Mesendoderm (in vitro differentiated cells): ENCODE measurements around the gene MARS1.

Source experiments
- DNase-seq: peaks from one replicate; pipeline ENCODE4 v3.0.0; 2013
- H2AK5ac ChIP-seq: 2 replicates; pipeline ENCODE4 v1.6.1; 2013; ENCODE audit warnings: low read length, inconsistent platforms
- H2BK120ac ChIP-seq: 2 replicates; pipeline ENCODE4 v1.6.1; 2013; ENCODE audit warnings: low read depth, mild to moderate bottlenecking, low read length, moderate library complexity, mixed read lengths
- H2BK15ac ChIP-seq: replicated peaks from 2 replicates; pipeline ENCODE4 v1.6.1; 2013; ENCODE audit warnings: low read depth, mild to moderate bottlenecking, moderate library complexity
- H2BK5ac ChIP-seq: 2 replicates; pipeline ENCODE4 v1.6.1; 2013; ENCODE audit warnings: low read length, inconsistent platforms
- H3K18ac ChIP-seq: 2 replicates; pipeline ENCODE4 v1.6.1; 2013; ENCODE audit warnings: mild to moderate bottlenecking, low read length, mixed read lengths
- H3K23ac ChIP-seq: one replicate; pipeline ENCODE4 v1.6.1; 2013; ENCODE audit warnings: low read length
- H3K27ac ChIP-seq: 2 replicates; pipeline ENCODE4 v1.5.1; 2013; ENCODE audit warnings: low read depth, mild to moderate bottlenecking, inconsistent platforms, low read length, moderate library complexity
- H3K27me3 ChIP-seq: 2 replicates; pipeline ENCODE4 v1.6.1; 2013; ENCODE audit warnings: low read length, control low read depth, mild to moderate bottlenecking, inconsistent platforms; ENCODE audit not compliant: insufficient read depth, poor library complexity
- H3K36me3 ChIP-seq: 2 replicates; pipeline ENCODE4 v1.6.1; 2013; ENCODE audit warnings: low read length, inconsistent platforms; ENCODE audit not compliant: control insufficient read depth, insufficient read depth
- H3K4ac ChIP-seq: one replicate; pipeline ENCODE4 v1.6.1; 2013; ENCODE audit warnings: low read depth, mild to moderate bottlenecking, low read length, moderate library complexity
- H3K4me1 ChIP-seq: 2 replicates; pipeline ENCODE4 v1.6.1; 2013; ENCODE audit warnings: low read depth, low read length, inconsistent platforms; ENCODE audit not compliant: control insufficient read depth
- H3K4me2 ChIP-seq: 2 replicates; pipeline ENCODE4 v1.6.1; 2013; ENCODE audit warnings: low read length
- H3K4me3 ChIP-seq: 2 replicates; pipeline ENCODE4 v1.5.1; 2013; ENCODE audit warnings: mild to moderate bottlenecking, low read length
- H3K56ac ChIP-seq: one replicate; pipeline ENCODE4 v1.6.1; 2013; ENCODE audit warnings: low read length
- H3K79me1 ChIP-seq: 2 replicates; pipeline ENCODE4 v1.6.1; 2013; ENCODE audit warnings: low read length, inconsistent platforms
- H3K79me2 ChIP-seq: 2 replicates; pipeline ENCODE4 v1.6.1; 2013; ENCODE audit warnings: mild to moderate bottlenecking, low read length; ENCODE audit not compliant: control insufficient read depth, insufficient read depth
- H3K9ac ChIP-seq: 2 replicates; pipeline ENCODE4 v1.6.1; 2013; ENCODE audit warnings: low read length, inconsistent platforms
- H4K5ac ChIP-seq: one replicate; pipeline ENCODE4 v1.6.1; 2013; ENCODE audit warnings: low read length
- H4K8ac ChIP-seq: one replicate; pipeline ENCODE4 v1.6.1; 2013; ENCODE audit warnings: low read depth, mild to moderate bottlenecking, control low read depth, low read length, moderate library complexity
- WGBS: extraction: QIAGEN DNeasy Blood & Tissue Kit; methylation state at CpG from one replicate; pipeline ENCODE4 v1.1.7; 2013; ENCODE audit warnings: low lambda C conversion rate, missing lambda C conversion rate; ENCODE audit not compliant: insufficient coverage; ENCODE audit errors: extremely low coverage; 5-methylcytosine and 5-hydroxymethylcytosine counted together

The MARS1 gene

GRCh38 chr12:57543581-57543980 is 55.7 kb downstream of the MARS1 start:
- no peak overlapping the region for H3K4me3 ChIP-seq
- H3K4me2 ChIP-seq, result no peak overlapping the region
- no peak overlapping the region for H3K56ac ChIP-seq
- H2BK5ac ChIP-seq, result no peak overlapping the region
- H4K5ac ChIP-seq, result no peak overlapping the region
- peaks cover 15% of the 10 kb centered on the region for H3K79me1 ChIP-seq
- H3K27ac ChIP-seq, result no peak overlapping the region
- H3K79me2 ChIP-seq, result peaks cover 12% of the 10 kb centered on the region
- no CpG with 5 or more reads among the region's 2 CpGs for WGBS
- no peak overlapping the region for H2BK15ac ChIP-seq
- H3K36me3 ChIP-seq, result peaks cover 4% of the 10 kb centered on the region
- no peak overlapping the region for H3K9ac ChIP-seq
- H3K4ac ChIP-seq, result no peak overlapping the region
- peaks cover 8% of the 10 kb centered on the region for H3K4me1 ChIP-seq
- DNase-seq, result no peak
- H3K18ac ChIP-seq, result no peak overlapping the region
- no peak overlapping the region for H2AK5ac ChIP-seq
- H3K27me3 ChIP-seq, result no peaks in the 10 kb centered on the region
- H2BK120ac ChIP-seq, result no peak overlapping the region
- H4K8ac ChIP-seq, result no peak overlapping the region
- no peak overlapping the region for H3K23ac ChIP-seq

- H3K27ac ChIP-seq, result no peak overlapping the region
- no CpG with 5 or more reads among the region's 15 CpGs for WGBS
Observed at GRCh38 chr12:57545809-57546437, 58.1 kb downstream of the MARS1 start.

GRCh38 chr12:57546438-57547287 is 58.8 kb downstream of the MARS1 start, which contains the start of gene DCTN2:
DCTN2 (minus strand) TSS chr12:57547192; CDS start chr12:57547063, 129 bp downstream.
- no peak within 1 kb of the TSS for H4K5ac ChIP-seq
- DNase-seq, result peak; percentile 99
- no peaks in the 10 kb centered on the region for H3K36me3 ChIP-seq
- H3K9ac ChIP-seq, result peak within 1 kb of the TSS; percentile 91
- H3K79me1 ChIP-seq, result peaks cover 15% of the 10 kb centered on the region
- peak within 1 kb of the TSS; percentile 80 for H3K4me3 ChIP-seq
- H3K4me1 ChIP-seq, result peaks cover 8% of the 10 kb centered on the region
- peaks cover 12% of the 10 kb centered on the region for H3K79me2 ChIP-seq
- H3K4me2 ChIP-seq, result peak within 1 kb of the TSS; percentile 96
- no peak within 1 kb of the TSS for H2BK15ac ChIP-seq
- no CpG with 5 or more reads among the region's 56 CpGs for WGBS
- H2BK5ac ChIP-seq, result no peak within 1 kb of the TSS
- H3K4ac ChIP-seq, result peak within 1 kb of the TSS; percentile 85
- H3K27ac ChIP-seq, result no peak within 1 kb of the TSS
- H2BK120ac ChIP-seq, result no peak within 1 kb of the TSS
- H3K23ac ChIP-seq, result peak within 1 kb of the TSS; percentile 100
- peak within 1 kb of the TSS; percentile 22 for H3K18ac ChIP-seq
- no peak within 1 kb of the TSS for H4K8ac ChIP-seq
- H2AK5ac ChIP-seq, result peak within 1 kb of the TSS; percentile 81
- H3K56ac ChIP-seq, result peak within 1 kb of the TSS; percentile 91
- peaks cover 2% of the 10 kb centered on the region for H3K27me3 ChIP-seq

More at GRCh38 chr12:57545809-57546437, 58.1 kb downstream of the MARS1 start:
- Histone ChIP-seq H4K5ac (no peak overlapping the region), H3K79me2 (peaks cover 12% of the 10 kb centered on the region), H3K36me3 (peaks cover 2% of the 10 kb centered on the region), H2BK120ac (no peak overlapping the region), H2AK5ac (peak overlapping the region; percentile 81), H3K4me3 (peak overlapping the region; percentile 80), H2BK5ac (no peak overlapping the region), H3K18ac (no peak overlapping the region), H3K9ac (peak overlapping the region; percentile 91), H3K4me2 (peak overlapping the region; percentile 96), H3K79me1 (peaks cover 15% of the 10 kb centered on the region), H3K27me3 (peaks cover 2% of the 10 kb centered on the region), H2BK15ac (no peak overlapping the region), H3K4ac (no peak overlapping the region), H3K56ac (peak overlapping the region; percentile 91), H3K4me1 (peaks cover 8% of the 10 kb centered on the region), H3K23ac (peak overlapping the region; percentile 100), H4K8ac (no peak overlapping the region)
- DNase-seq, result peak; percentile 67

GRCh38 chr12:57547288-57548012 is 59.6 kb downstream of the MARS1 start:
- Histone ChIP-seq H3K9ac (no peak overlapping the region), H3K79me2 (peaks cover 12% of the 10 kb centered on the region), H3K36me3 (no peaks in the 10 kb centered on the region), H2BK15ac (no peak overlapping the region), H3K79me1 (peaks cover 15% of the 10 kb centered on the region), H3K23ac (no peak overlapping the region), H2BK120ac (no peak overlapping the region), H3K4me2 (no peak overlapping the region), H3K4ac (no peak overlapping the region), H2AK5ac (no peak overlapping the region), H3K4me3 (no peak overlapping the region), H3K4me1 (peaks cover 8% of the 10 kb centered on the region), H3K18ac (no peak overlapping the region), H2BK5ac (no peak overlapping the region), H3K56ac (no peak overlapping the region), H4K8ac (no peak overlapping the region), H3K27ac (no peak overlapping the region), H3K27me3 (peaks cover 2% of the 10 kb centered on the region), H4K5ac (no peak overlapping the region)
- no peak for DNase-seq
- WGBS, result no CpG with 5 or more reads among the region's 9 CpGs

- Histone ChIP-seq H4K5ac (no peak overlapping the region), H3K4me3 (no peak overlapping the region), H3K18ac (no peak overlapping the region), H3K23ac (no peak overlapping the region), H4K8ac (no peak overlapping the region), H2BK120ac (no peak overlapping the region), H2AK5ac (no peak overlapping the region), H2BK5ac (no peak overlapping the region), H3K36me3 (no peaks in the 10 kb centered on the region), H3K79me1 (peaks cover 15% of the 10 kb centered on the region), H3K79me2 (peaks cover 12% of the 10 kb centered on the region), H3K9ac (no peak overlapping the region), H3K27me3 (peaks cover 2% of the 10 kb centered on the region), H3K4me1 (peaks cover 8% of the 10 kb centered on the region), H3K27ac (no peak overlapping the region), H3K4me2 (no peak overlapping the region), H2BK15ac (no peak overlapping the region), H3K4ac (no peak overlapping the region), H3K56ac (no peak overlapping the region)
- no peak for DNase-seq
- 100% methylated on average over 2 of the region's 2 CpGs for WGBS
Observed at GRCh38 chr12:57548013-57548315, 60.1 kb downstream of the MARS1 start.
